Activated T-helper 1 cell treated with anti-CD3 and anti-CD28 coated beads, Interleukin-2, amount 50 U/mL, for 16 hours (primary cell): Measurements from ENCODE around the gene ZNF397.
A peak's percentile ranks its signal among the peaks of the same experiment; 100 is the strongest.

Experiments used
- DNase-seq, 2 donors: peaks; one replicate each; pipeline ENCODE4 v3.0.0-alpha.2; 2020; ENCODE audit warnings: low read depth in 1 of 2, low spot score in 1 of 2

The ZNF397 gene

DNA sequence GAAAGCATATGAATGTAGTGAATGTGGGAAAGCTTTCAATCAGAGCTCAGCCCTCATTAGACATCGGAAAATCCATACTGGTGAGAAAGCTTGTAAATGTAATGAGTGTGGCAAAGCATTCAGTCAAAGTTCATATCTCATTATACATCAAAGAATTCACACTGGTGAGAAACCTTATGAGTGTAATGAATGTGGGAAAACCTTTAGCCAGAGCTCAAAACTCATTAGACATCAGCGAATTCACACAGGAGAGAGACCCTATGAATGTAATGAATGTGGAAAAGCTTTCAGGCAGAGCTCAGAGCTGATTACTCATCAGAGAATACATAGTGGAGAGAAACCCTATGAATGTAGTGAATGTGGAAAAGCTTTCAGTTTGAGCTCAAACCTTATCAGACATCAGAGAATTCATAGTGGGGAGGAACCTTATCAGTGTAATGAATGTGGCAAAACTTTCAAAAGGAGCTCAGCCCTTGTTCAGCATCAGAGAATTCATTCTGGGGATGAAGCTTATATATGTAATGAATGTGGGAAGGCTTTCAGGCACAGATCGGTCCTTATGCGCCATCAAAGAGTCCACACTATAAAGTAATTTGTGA lies 5.0 kb downstream of the ZNF397 start:
- no peak for DNase-seq

- DNase-seq, result no peak
Measured at GRCh38 chr18:35246831-35247230, 6.0 kb downstream of the ZNF397 start.

GRCh38 chr18:35247412-35248249 lies 6.8 kb downstream of the ZNF397 start:
- no peak for DNase-seq

DNA sequence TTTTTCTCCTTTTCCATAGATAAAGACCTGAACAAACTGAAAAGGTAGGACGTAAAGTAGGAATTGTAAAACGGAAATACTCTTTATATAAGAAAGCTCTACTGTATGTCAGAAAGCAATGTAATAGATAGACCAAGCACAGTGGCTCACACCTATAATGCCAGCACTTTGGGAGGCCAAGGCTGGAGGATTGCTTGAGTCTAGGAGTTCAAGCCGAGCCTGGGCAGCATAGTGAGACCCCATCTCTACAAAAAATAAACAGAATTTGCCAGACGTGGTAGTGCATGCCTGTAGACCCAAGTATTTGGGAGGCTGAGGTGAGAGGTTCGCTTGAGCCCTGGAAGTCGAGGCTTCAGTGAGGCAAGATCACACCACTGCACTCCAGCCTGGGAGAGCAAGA lies 7.6 kb downstream of the ZNF397 start:
- no peak for DNase-seq

GRCh38 chr18:35252466-35252865 lies 11.6 kb downstream of the ZNF397 start:
- DNase-seq, result no peak

DNA sequence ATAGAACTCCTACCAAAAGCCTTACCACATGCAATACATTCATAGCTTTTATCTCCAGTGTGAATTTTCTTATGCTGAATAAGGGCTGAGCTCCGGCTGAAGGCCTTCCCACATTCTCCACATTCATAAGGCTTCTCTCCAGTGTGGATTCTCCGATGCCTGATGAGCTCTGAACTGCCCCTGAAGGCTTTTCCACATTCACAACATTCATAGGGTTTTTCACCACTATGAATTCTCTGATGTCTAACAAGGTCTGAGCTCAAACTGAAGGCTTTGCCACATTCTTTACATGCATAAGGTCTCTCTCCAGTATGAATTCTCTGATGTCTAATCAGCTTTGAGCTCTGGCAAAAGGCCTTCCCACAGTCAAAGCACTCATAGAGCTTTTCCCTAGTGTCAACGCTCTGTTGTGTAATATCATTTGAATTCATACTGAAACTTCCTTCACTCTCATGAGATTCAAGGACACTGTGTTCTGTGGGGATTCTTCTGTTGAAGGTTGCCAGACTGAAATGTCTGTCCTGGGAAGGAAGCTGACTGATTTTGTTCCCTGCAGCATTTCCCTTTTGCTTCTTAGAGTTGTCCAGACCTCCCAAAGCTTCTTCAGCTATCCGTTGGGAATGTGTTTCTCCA lies 12.9 kb downstream of the ZNF397 start:
- no peak for DNase-seq

GRCh38 chr18:35256947-35257346 lies 16.1 kb downstream of the ZNF397 start:
- no peak for DNase-seq

DNA sequence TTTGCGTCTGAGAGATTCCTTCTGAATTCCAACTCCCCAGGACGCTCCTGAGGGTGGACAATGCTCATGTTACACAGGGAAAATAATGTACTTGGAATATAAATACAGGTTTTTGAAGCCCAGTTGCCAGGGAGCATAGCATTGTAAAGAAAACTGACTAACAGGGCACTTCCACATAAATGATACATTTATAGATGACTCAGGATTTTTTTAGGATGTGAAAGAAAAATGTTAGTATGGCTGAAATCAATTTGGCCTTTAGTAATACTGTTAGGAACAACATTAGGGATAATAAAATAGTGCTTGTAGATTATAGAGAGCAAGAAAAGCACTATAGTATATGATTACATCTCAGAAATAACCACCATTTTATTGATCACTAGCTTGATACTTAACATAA lies 23.6 kb downstream of the ZNF397 start:
- DNase-seq, result no peak

DNA sequence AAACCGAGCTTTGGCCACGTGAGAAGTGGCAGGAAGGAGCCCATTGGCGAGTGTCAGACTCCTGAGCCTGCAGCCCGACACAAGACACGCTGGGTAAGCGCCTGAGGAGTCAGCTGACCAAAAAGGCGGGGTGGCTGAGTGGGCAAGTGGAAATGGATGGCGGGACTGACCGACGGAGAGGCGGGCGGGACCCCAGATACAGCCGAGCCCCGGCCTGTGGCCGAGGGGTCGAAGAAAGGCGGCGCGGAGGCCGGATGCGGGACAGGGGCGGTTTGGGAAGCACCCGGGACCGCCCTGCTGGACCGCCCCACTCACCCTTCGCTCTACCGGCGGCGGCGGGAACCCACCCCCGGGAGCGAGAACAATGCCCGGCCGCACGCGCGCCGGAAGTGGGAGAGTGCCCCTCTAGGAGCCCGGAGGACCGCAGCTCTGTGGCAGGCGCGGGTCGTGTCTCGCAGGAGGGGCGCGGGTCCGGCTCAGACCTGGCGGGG lies 26.4 kb downstream of the ZNF397 start:
- DNase-seq, result peak; percentile 41 to 63

DNA sequence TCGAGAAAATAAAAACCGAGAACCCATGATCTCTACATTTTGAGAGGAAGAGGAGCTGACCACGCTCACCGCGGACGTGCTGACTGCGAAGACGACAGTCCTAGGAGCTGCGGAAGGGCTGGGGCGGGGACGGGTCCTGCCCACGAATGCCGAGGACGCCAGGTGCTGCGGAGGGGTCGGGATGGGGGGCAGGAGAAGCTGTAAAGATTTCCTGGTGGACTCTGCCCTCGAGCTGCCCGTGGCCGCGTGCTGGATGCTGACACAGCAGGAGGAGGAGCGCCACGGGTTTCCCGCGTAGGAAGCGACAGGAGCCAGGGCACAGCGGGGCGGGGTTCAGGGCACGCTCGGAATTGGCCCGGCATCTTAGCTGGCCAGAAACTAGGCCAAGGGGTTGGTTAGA lies 27.0 kb downstream of the ZNF397 start:
- no peak for DNase-seq

- no peak for DNase-seq
Measured at GRCh38 chr18:35268821-35269220, 28.0 kb downstream of the ZNF397 start.

DNA sequence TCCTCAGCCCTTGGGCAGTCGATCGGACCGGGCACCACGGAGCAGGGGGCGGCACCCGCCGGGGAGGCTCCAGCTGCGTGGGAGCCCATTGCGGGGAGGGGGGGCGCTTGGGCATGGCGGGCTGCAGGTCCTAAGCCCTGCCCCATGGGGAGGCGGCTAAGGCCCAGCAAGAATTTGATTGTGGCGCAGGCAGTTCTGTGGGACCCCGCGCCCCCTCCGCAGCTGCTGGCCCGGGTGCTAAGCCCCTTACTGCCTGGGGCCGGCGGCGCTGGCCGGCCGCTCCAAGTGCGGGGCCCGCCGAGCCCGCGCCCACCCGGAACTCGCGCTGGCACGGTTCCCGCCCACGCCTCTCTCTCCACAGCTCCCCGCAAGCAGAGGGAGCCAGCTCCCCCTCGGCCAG lies 30.8 kb downstream of the ZNF397 start:
- no peak for DNase-seq

GRCh38 chr18:35276267-35276666 lies 35.4 kb downstream of the ZNF397 start:
- no peak for DNase-seq

GRCh38 chr18:35277633-35278032 lies 36.8 kb downstream of the ZNF397 start:
- no peak for DNase-seq

GRCh38 chr18:35278085-35278484 lies 37.3 kb downstream of the ZNF397 start:
- DNase-seq, result no peak

DNA sequence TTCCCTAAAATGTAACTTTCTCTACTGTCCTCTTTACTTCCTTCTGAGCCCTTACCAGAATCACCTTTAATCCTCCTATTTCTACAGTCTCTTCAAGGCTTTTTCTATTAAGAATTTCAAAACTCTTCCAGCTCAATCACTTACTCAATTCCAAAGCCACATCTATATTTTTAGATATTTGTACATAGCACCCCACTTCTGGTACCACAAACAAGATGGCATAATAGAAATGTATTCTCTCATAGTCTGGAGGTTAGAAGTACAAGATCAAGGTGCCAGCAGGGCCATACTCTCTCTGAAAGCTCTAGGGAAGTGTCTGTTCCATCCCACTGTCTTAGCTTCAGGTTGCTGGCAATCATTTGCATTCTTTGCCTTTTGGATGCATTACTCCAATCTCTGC lies 38.1 kb downstream of the ZNF397 start:
- no peak for DNase-seq

GRCh38 chr18:35282353-35282752 lies 41.5 kb downstream of the ZNF397 start:
- DNase-seq, result no peak

GRCh38 chr18:35283923-35284794 lies 43.3 kb downstream of the ZNF397 start:
- no peak for DNase-seq

GRCh38 chr18:35284841-35285240 lies 44.0 kb downstream of the ZNF397 start:
- no peak for DNase-seq

- no peak for DNase-seq
Measured at GRCh38 chr18:35289293-35289692, 48.5 kb downstream of the ZNF397 start.

DNA sequence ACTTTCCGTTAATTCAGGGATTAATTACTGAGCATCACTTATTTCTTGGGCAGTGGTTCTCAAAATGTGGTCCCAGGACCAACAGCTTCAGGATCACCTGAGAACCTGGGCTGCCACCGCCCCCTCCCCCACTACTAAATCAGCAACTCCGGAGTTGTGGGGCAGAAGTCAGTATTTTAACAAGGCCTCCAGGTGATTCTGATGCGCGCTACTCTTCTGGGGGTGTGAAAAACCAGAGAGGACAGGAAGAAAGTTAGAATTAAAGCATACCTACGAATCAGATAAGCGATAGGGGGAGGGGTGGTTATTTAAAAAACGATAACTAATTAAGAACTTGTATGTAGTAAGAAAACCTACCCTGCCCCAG lies 48.9 kb downstream of the ZNF397 start:
- DNase-seq, result no peak
